ENCODE measurements around the gene GSC. TPM values are rescaled to one million over a fixed set of nuclear protein-coding genes. Genes with fewer than 3 reads are reported as not detected.
"Not testable (repeated sequence)": the region's sequence is repeated elsewhere in the genome, so short reads cannot be mapped to it uniquely, and the experiment has no call there.

The GSC gene
- total RNA-seq, 2 experiments from 2014 or later = not detected

DNA sequence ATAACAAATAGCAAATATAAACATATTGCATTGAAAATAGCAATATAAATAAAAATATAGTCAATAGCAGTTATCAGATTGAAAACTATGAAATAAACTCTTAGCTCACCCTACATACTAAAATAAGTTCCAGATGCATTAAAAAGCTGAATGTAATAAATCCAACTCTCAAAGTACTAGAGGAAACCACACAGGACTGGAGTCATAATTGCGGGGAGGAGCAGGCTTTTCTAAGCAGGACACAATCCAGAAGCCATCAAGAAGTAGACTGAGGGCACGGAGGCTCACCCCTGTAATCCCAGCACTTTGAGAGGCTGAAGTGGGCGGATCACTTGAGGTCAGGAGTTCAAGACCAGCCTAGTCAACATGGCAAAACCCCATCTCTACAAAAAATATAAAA is 22.2 kb downstream of the GSC start:
- no peaks in the 10 kb centered on the region for H3K27me3 Mint-ChIP-seq
- H3K27ac Mint-ChIP-seq = no peak overlapping the region
- no peak for DNase-seq
- POLR2A ChIA-PET = no interaction called here
- no peak overlapping the region for H3K4me3 Mint-ChIP-seq
- no peaks in the 10 kb centered on the region for H3K36me3 Mint-ChIP-seq (ENCODE audit: low read depth)
- CTCF ChIA-PET = interaction anchor here (0.7 to 1.3 kb wide), 2 partner anchors 58 to 300 kb away, joined by 3 to 5 read pairs; no protein-coding TSS in a partner anchor
- no peaks in the 10 kb centered on the region for H3K9me3 Mint-ChIP-seq
- H3K4me1 Mint-ChIP-seq = no peaks in the 10 kb centered on the region

DNA sequence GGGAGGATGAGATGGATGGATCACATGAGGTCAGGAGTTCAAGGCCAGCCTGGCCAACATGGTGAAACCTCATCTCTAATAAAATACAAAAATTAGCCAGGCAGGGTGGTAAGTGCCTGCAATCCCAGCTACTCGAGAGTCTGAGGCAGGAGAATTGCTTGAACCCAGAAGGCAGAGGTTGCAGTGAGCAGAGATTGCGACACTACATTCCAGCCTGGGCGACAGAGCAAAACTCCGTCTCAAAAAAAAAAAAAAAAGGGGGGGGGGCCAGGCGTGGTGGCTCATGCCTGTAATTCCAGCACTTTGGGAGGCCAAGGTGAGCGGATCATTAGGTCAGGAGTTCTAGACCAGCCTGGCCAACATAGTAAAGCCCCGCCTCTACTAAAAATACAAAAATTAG is 22.8 kb downstream of the GSC start:
- CTCF ChIA-PET = interaction anchor here (1.3 kb wide), 1 partner anchor 57 kb away, joined by 5 read pairs; no protein-coding TSS in a partner anchor
- not testable (repeated sequence) for H3K4me3 Mint-ChIP-seq, H3K4me1 Mint-ChIP-seq

DNA sequence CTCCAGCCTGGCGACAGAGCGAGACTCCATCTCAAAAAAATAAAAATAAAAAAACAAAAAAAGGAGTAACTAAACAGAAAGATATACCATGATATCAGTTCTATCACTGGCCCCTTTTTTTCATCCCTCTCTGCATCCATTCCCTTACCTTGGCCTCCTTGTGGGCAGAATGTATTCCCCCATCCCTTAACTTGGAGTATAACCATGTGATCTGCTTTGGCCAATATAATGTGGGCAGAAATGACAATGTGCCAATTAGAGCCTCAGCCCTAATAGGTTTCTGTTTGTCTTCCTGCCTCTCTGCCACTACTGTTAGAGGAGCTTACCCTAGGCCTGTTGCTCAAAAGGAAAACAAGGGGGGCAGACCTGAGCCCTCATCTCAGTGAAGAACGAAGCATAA is 23.8 kb downstream of the GSC start:
- peaks cover under 1% of the 10 kb centered on the region for H3K27me3 Mint-ChIP-seq
- H3K27ac Mint-ChIP-seq = no peak overlapping the region
- H3K9me3 Mint-ChIP-seq = no peaks in the 10 kb centered on the region
- H3K4me1 Mint-ChIP-seq = no peaks in the 10 kb centered on the region
- no peak overlapping the region for H3K4me3 Mint-ChIP-seq
- H3K36me3 Mint-ChIP-seq (ENCODE audit: low read depth) = no peaks in the 10 kb centered on the region
- ChIA-PET POLR2A (no interaction called here), CTCF (no interaction called here)
- no peak for DNase-seq

More for the DNA sequence above, 22.8 kb downstream of the GSC start:
- H3K36me3 Mint-ChIP-seq (ENCODE audit: low read depth); H3K27ac Mint-ChIP-seq; POLR2A ChIA-PET; H3K9me3 Mint-ChIP-seq; DNase-seq; H3K27me3 Mint-ChIP-seq: not testable (repeated sequence)

DNA sequence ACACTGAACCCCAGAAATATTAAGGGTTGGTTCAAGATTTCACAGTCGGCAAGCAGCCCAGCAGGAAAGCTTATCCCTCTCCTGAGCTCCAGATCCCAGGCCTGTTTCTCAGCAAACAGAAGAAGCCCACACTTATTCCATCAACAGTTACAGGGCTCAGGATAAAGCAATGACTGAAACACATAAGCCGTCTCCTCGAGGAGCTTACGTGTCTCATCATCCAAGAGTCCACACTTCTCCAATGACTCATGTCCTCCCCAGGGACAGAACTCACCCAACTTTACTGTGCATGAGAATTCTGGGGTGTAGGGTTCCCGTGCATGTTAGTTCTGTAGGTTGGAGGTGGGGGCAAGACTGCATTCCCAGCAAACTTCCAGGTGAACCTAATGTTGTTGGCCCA is 31.2 kb downstream of the GSC start:
- ChIA-PET CTCF (no interaction called here), POLR2A (no interaction called here)

DNA sequence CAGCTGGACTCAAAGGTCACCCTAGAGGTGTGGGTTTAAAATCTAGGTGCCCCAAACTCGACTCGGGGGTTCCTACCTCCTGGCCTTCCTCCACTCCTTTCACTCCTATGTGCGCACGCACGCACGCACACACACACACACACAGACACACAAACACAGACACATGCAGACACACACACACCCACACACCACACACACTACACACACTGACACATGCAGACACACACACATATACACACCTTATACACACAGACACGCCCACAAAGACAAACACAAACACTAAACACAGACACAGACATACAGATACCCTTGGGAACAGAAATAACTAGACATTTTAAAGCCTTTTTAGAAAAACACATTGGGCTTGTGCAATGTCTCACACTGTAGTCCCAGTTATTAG is 31.8 kb downstream of the GSC start:
- Mint-ChIP-seq H3K27me3 (peaks cover 4% of the 10 kb centered on the region), H3K9me3 (no peaks in the 10 kb centered on the region), H3K4me3 (no peak overlapping the region), H3K4me1 (no peaks in the 10 kb centered on the region), H3K27ac (no peak overlapping the region), H3K36me3 (ENCODE audit: low read depth) (no peaks in the 10 kb centered on the region)
- CTCF ChIA-PET = no interaction called here
- POLR2A ChIA-PET = no interaction called here
- no peak for DNase-seq

More for the DNA sequence above, 31.2 kb downstream of the GSC start:
- H3K36me3 Mint-ChIP-seq (ENCODE audit: low read depth) = no peaks in the 10 kb centered on the region
- no peak overlapping the region for H3K4me3 Mint-ChIP-seq
- H3K27me3 Mint-ChIP-seq = peaks cover 4% of the 10 kb centered on the region
- DNase-seq = no peak
- no peaks in the 10 kb centered on the region for H3K4me1 Mint-ChIP-seq
- H3K9me3 Mint-ChIP-seq = no peaks in the 10 kb centered on the region
- H3K27ac Mint-ChIP-seq = no peak overlapping the region

DNA sequence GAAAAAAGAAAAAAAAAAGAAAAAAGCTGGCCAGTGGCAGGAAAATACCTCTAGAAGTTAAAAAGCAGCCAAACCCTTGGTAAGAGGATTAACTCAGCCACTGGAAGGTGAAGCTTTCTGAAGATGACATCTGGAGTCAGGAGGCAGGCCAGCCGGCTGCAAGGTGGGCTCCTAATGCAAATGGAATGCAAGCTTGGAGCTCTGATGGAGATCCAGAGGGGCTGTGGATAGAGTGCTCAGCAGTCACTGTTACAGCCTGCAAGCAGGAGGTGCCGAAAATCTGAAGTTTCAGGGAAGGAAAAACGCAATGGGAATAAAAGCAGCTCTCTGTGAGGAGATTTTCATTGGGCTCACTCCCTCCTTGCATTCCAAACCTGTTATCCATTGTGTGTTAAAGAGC is 41.0 kb downstream of the GSC start:
- CTCF ChIA-PET = no interaction called here
- no peaks in the 10 kb centered on the region for H3K9me3 Mint-ChIP-seq

DNA sequence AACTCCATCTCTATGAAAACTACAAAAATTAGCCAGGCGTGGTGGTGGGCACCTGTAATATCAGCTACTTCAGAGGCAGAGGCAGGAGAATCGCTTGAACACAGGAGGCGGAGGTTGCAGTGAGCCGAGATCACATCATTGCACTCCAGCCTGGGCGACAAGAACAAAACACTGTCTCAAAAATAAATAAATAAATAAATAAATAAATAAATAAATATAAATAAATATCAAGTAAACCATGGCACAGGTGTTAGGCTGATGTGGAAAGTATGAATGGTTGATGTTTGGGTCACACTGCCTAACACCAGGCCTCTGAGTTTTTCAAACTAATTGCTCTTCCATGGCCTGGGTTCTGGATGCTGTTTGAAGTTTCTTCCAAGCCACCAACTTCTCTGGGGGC is 41.5 kb downstream of the GSC start:
- H3K4me1 Mint-ChIP-seq; CTCF ChIA-PET; H3K36me3 Mint-ChIP-seq (ENCODE audit: low read depth); H3K9me3 Mint-ChIP-seq; H3K4me3 Mint-ChIP-seq; H3K27me3 Mint-ChIP-seq; H3K27ac Mint-ChIP-seq; DNase-seq; POLR2A ChIA-PET: not testable (repeated sequence)

More for the DNA sequence above, 41.0 kb downstream of the GSC start:
- H3K4me1 Mint-ChIP-seq = no peaks in the 10 kb centered on the region
- no peak overlapping the region for H3K4me3 Mint-ChIP-seq
- H3K36me3 Mint-ChIP-seq (ENCODE audit: low read depth) = no peaks in the 10 kb centered on the region
- no peak overlapping the region for H3K27ac Mint-ChIP-seq
- POLR2A ChIA-PET = no interaction called here
- no peak for DNase-seq
- peaks cover 2% of the 10 kb centered on the region for H3K27me3 Mint-ChIP-seq

DNA sequence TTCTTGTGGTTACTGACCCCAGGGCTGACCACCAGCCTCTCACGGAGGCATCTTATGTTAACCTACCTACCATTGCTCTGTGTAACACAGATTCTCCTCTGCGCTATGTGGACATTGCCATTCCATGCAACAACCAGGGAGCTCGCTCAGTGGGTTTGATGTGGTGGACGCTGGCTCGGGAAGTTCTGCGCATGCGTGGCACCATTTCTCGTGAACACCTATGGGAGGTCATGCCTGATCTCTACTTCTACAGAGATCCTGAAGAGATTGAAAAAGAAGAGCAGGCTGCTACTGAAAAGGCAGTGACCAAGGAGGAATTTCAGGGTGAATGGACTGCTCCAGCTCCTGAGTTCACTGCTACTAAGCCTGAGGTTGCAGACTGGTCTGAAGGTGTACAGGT is 43.3 kb downstream of the GSC start:
- H3K9me3 Mint-ChIP-seq; CTCF ChIA-PET; H3K36me3 Mint-ChIP-seq (ENCODE audit: low read depth); H3K27me3 Mint-ChIP-seq; H3K27ac Mint-ChIP-seq; POLR2A ChIA-PET; H3K4me1 Mint-ChIP-seq; DNase-seq; H3K4me3 Mint-ChIP-seq: not testable (repeated sequence)

DNA sequence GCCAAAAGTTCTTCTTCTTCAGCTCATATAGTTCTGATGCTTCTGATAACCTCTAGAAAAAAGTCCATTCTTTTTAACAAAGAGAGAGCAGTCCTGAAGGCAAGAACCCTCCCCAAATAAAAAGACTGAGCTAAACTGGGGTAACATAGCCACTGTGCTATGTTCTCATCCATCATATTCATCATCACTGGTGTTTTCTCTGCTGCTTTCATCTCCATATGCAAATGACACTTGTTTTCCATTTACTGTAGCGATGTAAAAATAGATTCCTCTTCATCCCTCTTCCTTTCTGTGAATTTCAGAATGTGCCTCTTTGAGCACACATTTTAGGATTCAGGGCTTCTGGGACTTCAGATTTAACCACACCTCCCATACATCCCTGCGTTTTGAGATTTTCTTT is 44.9 kb downstream of the GSC start:
- Mint-ChIP-seq H3K27me3 (peaks cover 5% of the 10 kb centered on the region), H3K9me3 (no peaks in the 10 kb centered on the region), H3K4me3 (no peak overlapping the region), H3K4me1 (no peaks in the 10 kb centered on the region), H3K36me3 (ENCODE audit: low read depth) (no peaks in the 10 kb centered on the region), H3K27ac (no peak overlapping the region)
- no peak for DNase-seq
- ChIA-PET CTCF (interaction anchor here (0.6 kb wide), 1 partner anchor 1484 kb away, joined by 3 read pairs; no protein-coding TSS in a partner anchor), POLR2A (no interaction called here)

DNA sequence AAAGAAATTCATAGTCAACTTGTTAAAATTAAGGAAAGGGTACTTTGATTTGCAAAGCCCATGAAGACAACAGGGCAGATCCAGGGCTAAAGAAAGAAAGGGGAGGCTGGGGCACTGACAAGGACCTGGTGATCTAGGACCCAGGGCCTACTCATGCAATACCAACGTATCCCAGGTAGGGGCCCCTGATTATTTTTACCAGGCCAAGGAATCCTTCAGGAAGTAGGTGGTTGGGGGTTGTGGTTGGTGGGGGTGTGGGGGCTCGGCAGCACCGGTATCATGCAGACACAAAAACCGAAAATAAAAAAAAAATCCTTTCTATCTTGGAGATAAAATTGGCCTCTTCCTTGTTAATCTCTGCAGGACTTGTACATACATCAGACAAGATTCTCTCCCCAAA is 47.5 kb downstream of the GSC start:
- H3K4me1 Mint-ChIP-seq = no peaks in the 10 kb centered on the region
- no peak overlapping the region for H3K27ac Mint-ChIP-seq
- POLR2A ChIA-PET = no interaction called here
- H3K36me3 Mint-ChIP-seq (ENCODE audit: low read depth) = no peaks in the 10 kb centered on the region
- H3K4me3 Mint-ChIP-seq = no peak overlapping the region
- no peaks in the 10 kb centered on the region for H3K9me3 Mint-ChIP-seq
- CTCF ChIA-PET = no interaction called here
- DNase-seq = no peak
- H3K27me3 Mint-ChIP-seq = peaks cover 6% of the 10 kb centered on the region

Other genes starting within 250 kb of the GSC start
- not detected for gene SERPINA4, start 208.7 kb downstream of the GSC start, total RNA-seq
- gene SERPINA5, start 188.7 kb downstream of the GSC start, total RNA-seq = not detected
- not detected for gene SERPINA3, start 157.7 kb downstream of the GSC start, total RNA-seq

All from activated CD4-positive, alpha-beta memory T cell treated with anti-CD3 and anti-CD28 coated beads, Interleukin-2, amount 10 ng/mL, durations not matched to agents 7 days and 5 days (primary cell).